HepG2 (cell line): Measurements from ENCODE around the gene LIPC. TPM values are rescaled to one million over a fixed set of nuclear protein-coding genes. Genes with fewer than 3 reads are reported as not detected.

ENCODE experiments used
- ATAC-seq: fragments of 200-7000 bp; cut with Tn5 transposase; 3 replicates; pipeline ENCODE4 v1.9.1; 2020; ENCODE audit warnings: mild to moderate bottlenecking, moderate library complexity
- BruUV-seq: library from RNA; stranded (reverse); fragments of 400-500 nt; replicated peaks from 2 replicates; lab custom pipeline; 2021; lab: Mats Ljungman, UMichigan
- CTCF ChIA-PET: fragments of 300-600 bp; formaldehyde crosslinking; extraction: SDS; loops from one replicate; lab custom pipeline; 2021; ENCODE audit warnings: low total read pairs, inconsistent platforms, low intra/inter-chr PET ratio; lab: Yijun Ruan, JAX
- POLR2A ChIA-PET: fragments of 350-600 bp; sonication (Branson Sonifier 250); formaldehyde crosslinking; loops from one replicate; lab custom pipeline; 2020; ENCODE audit warnings: antibody characterized with exemption, inconsistent platforms; lab: Yijun Ruan, JAX
- DNase-seq: peaks from one replicate; pipeline ENCODE4 v3.0.0-alpha.2; 2015; ENCODE audit warnings: low spot score
- FAIRE-seq: peaks from 3 replicates; lab custom pipeline; 2011; peaks lifted over from hg19 to GRCh38; lab: Jason Lieb, UNC
- H2AFZ ChIP-seq: one replicate; pipeline ENCODE4 v1.6.1; 2011; ENCODE audit warnings: low read length, inconsistent platforms
- H3K27ac ChIP-seq: fragments of 300-600 bp; 3 replicates; pipeline ENCODE4 v1.8.0; 2011; ENCODE audit warnings: mixed run types, mild to moderate bottlenecking, mixed read lengths, low read length, inconsistent platforms; ENCODE audit not compliant: insufficient read depth; ENCODE audit errors: extremely low read length
- H3K27me3 ChIP-seq, 2 experiments: fragments of 200-600 bp in 1 of 2; 2 replicates in 1 of 2; 3 replicates in 1 of 2; pipeline versions ENCODE4 v1.6.0 to v1.8.0; 2011; ENCODE audit warnings: low read length in 2 of 2, mild to moderate bottlenecking in 2 of 2, moderate library complexity in 2 of 2, inconsistent platforms in 1 of 2; ENCODE audit not compliant: insufficient read depth in 2 of 2, control insufficient read depth in 1 of 2
- H3K36me3 ChIP-seq, 2 experiments: fragments of 200-600 bp in 1 of 2; replicated peaks in 1 of 2; 2 replicates in 1 of 2; 3 replicates in 1 of 2; pipeline versions ENCODE4 v1.5.1 to v1.8.0; 2011; ENCODE audit warnings: low read length in 2 of 2, inconsistent platforms in 1 of 2; ENCODE audit not compliant: insufficient read depth in 2 of 2, control insufficient read depth in 1 of 2
- H3K4me1 ChIP-seq: 2 replicates; pipeline ENCODE4 v1.5.1; 2012; ENCODE audit warnings: low read length, inconsistent platforms; ENCODE audit not compliant: insufficient read depth
- H3K4me2 ChIP-seq: 2 replicates; pipeline ENCODE4 v1.6.0; 2011; ENCODE audit warnings: low read depth, low read length, inconsistent platforms
- H3K4me3 ChIP-seq, 3 experiments: fragments of 200-600 bp in 1 of 3; sonication (generic), shearing (Covaris generic) in 1 of 3; replicated peaks in 1 of 3; 2 replicates each; pipeline ENCODE4 v1.5.1; 2011 to 2016; ENCODE audit warnings: low read length in 3 of 3, inconsistent platforms in 2 of 3, low read depth in 2 of 3, mild to moderate bottlenecking in 2 of 3, control low read depth in 1 of 3, mixed read lengths in 1 of 3; ENCODE audit not compliant: insufficient read depth in 1 of 3
- H3K79me2 ChIP-seq: one replicate; pipeline ENCODE4 v1.6.1; 2011; ENCODE audit warnings: low read length, inconsistent platforms; ENCODE audit not compliant: insufficient read depth
- H3K9ac ChIP-seq: 2 replicates; pipeline ENCODE4 v1.6.0; 2011; ENCODE audit warnings: mild to moderate bottlenecking, low read depth, low read length, inconsistent platforms; ENCODE audit not compliant: insufficient read depth
- H3K9me3 ChIP-seq: 2 replicates; pipeline ENCODE4 v1.5.1; 2012; ENCODE audit warnings: mild to moderate bottlenecking, low read length
- H4K20me1 ChIP-seq: 2 replicates; pipeline ENCODE4 v1.6.0; 2011; ENCODE audit warnings: inconsistent platforms, mild to moderate bottlenecking, low read length, moderate library complexity; ENCODE audit not compliant: insufficient read depth
- ARNT2 ChIP-seq: sonication (generic); formaldehyde crosslinking; IDR thresholded peaks from 2 replicates; pipeline ENCODE4 v1.8.0; 2022; ENCODE audit warnings: mild to moderate bottlenecking, low read depth, missing genetic modification reagents, moderate library complexity
- CREB1 ChIP-seq, 2 experiments: fragments of 450-650 bp in 1 of 2; IDR thresholded peaks; 2 replicates each; pipeline ENCODE4 v1.6.1; 2016 to 2017; ENCODE audit warnings: control low read depth in 1 of 2, mild to moderate bottlenecking in 1 of 2, missing compliant biosample characterization in 1 of 2, missing genetic modification characterization in 1 of 2
- FOXA1 ChIP-seq, 2 experiments: fragments of 450-650 bp in 1 of 2; sonication (generic) in 1 of 2; formaldehyde crosslinking in 1 of 2; IDR thresholded peaks; 2 replicates each; pipeline versions ENCODE4 v1.4.0 to v1.6.1; 2016 to 2020; ENCODE audit warnings: missing genetic modification reagents in 1 of 2
- ISX ChIP-seq: sonication (generic); formaldehyde crosslinking; conservative IDR thresholded peaks from 2 replicates; pipeline ENCODE4 v1.5.0; 2020; ENCODE audit warnings: missing genetic modification reagents
- NFE2 ChIP-seq: sonication (generic); formaldehyde crosslinking; IDR thresholded peaks from 2 replicates; pipeline ENCODE4 v1.4.0; 2020; ENCODE audit warnings: missing genetic modification reagents
- NFE2L1 ChIP-seq: sonication (generic); formaldehyde crosslinking; IDR thresholded peaks from 2 replicates; pipeline ENCODE4 v1.4.0; 2020; ENCODE audit warnings: missing genetic modification reagents, mild to moderate bottlenecking, borderline replicate concordance
- NR1H2 ChIP-seq: sonication (generic); formaldehyde crosslinking; IDR thresholded peaks from 2 replicates; pipeline ENCODE4 v1.8.1; 2022; ENCODE audit warnings: low read depth, missing genetic modification reagents, borderline replicate concordance
- RARA ChIP-seq: IDR thresholded peaks from 2 replicates; pipeline ENCODE4 v1.6.1; 2016; ENCODE audit warnings: missing genetic modification reagents, missing compliant biosample characterization
- REST ChIP-seq, 2 experiments: IDR thresholded peaks; 2 replicates each; pipeline ENCODE4 v1.6.1; 2011 to 2012; ENCODE audit warnings: low read length in 2 of 2, borderline replicate concordance in 1 of 2, low read depth in 1 of 2, mild to moderate bottlenecking in 1 of 2, moderate library complexity in 1 of 2
- THAP11 ChIP-seq: IDR thresholded peaks from 2 replicates; pipeline ENCODE4 v1.6.1; 2016; ENCODE audit warnings: missing biosample characterization, missing genetic modification reagents
- ZFP90 ChIP-seq: sonication (generic); formaldehyde crosslinking; IDR thresholded peaks from 2 replicates; pipeline ENCODE4 v1.8.0; 2022; ENCODE audit warnings: missing genetic modification reagents, mild to moderate bottlenecking, inconsistent platforms, borderline replicate concordance
- ZNF136 ChIP-seq: sonication (generic); formaldehyde crosslinking; IDR thresholded peaks from 2 replicates; pipeline ENCODE4 v1.8.1; 2022; ENCODE audit warnings: low read depth, mild to moderate bottlenecking, moderate library complexity, missing genetic modification reagents
- ZNF282 ChIP-seq: fragments of 450-650 bp; IDR thresholded peaks from 2 replicates; pipeline ENCODE4 v1.6.1; 2018; ENCODE audit not compliant: partially characterized antibody
- ZNF446 ChIP-seq: sonication (generic); formaldehyde crosslinking; IDR thresholded peaks from 2 replicates; pipeline ENCODE4 v1.5.0; 2020; ENCODE audit warnings: mild to moderate bottlenecking, missing genetic modification reagents
- ZNF547 ChIP-seq: sonication (generic); formaldehyde crosslinking; IDR thresholded peaks from 2 replicates; pipeline ENCODE4 v1.5.1; 2020; ENCODE audit warnings: mild to moderate bottlenecking, missing genetic modification reagents
- ZNF572 ChIP-seq: sonication (generic); formaldehyde crosslinking; IDR thresholded peaks from 2 replicates; pipeline ENCODE4 v1.5.1; 2020; ENCODE audit warnings: mild to moderate bottlenecking, missing genetic modification reagents
- WGBS: methylation state at CpG from one replicate; pipeline ENCODE4 v1.1.6; 2017; ENCODE audit warnings: low lambda C conversion rate; 5-methylcytosine and 5-hydroxymethylcytosine counted together
- in situ Hi-C: cut with HindIII; loops from 2 replicates; pipeline ENCODE4 v1.10.0; 2017; ENCODE audit warnings: low pct_unique_long_range_greater_than_20kb; ENCODE audit not compliant: extremely low pct_ligation_motif_present
- intact Hi-C: fragments of 100-400 bp; cut with micrococcal nuclease; formaldehyde crosslinking; loops from one replicate; pipeline ENCODE4 v1.10.0; 2022; ENCODE audit not compliant: unreplicated experiment
- polyA plus RNA-seq, 8 experiments: library from polyadenylated mRNA; depleted of rRNA in 3 of 8; stranded (reverse) in 7 of 8; unstranded in 1 of 8; fragments of >200 nt; fragmentation: Illumina TruSeq in 4 of 8; extraction: Trizol in 4 of 8; gene quantifications; 2 replicates each; pipeline versions ENCODE4 v1.2.1 to v1.2.3, GENCODE V29; 2011 to 2016; ENCODE audit warnings: low read depth in 4 of 8, missing spikeins in 1 of 8, mixed read lengths in 1 of 8; ENCODE audit not compliant: insufficient read depth in 1 of 8
- total RNA-seq, 5 experiments: library from RNA; depleted of rRNA; stranded (reverse); fragments of >200 nt; fragmentation: Illumina TruSeq; extraction: Trizol; gene quantifications; 2 replicates each; pipeline ENCODE4 v1.2.3, GENCODE V29; 2016; ENCODE audit warnings: low read depth in 1 of 5
- TF ChIP-seq, protein P1 (sequence below): IDR thresholded peaks from 2 replicates; pipeline ENCODE4 v1.6.1; 2012; ENCODE audit warnings: low read length, improper control_type of control experiment

LIPC gene
- total and polyA plus RNA-seq, 2 of the 13 experiments (the other 11 are each of a cell fraction or from before 2014, with no cell fraction given): 26.0 to 38.0 TPM

- TF ChIP-seq FOXA1 (IDR thresholded peaks at IDR 0.05) (no peak), FOXA1 (CRISPR knock-in tag; IDR thresholded peaks at IDR 0.05) (no peak), NFE2 (no peak), ZNF282 (no peak), ISX (no peak), CREB1 (IDR thresholded peaks at IDR 0.05) (no peak), CREB1 (CRISPR knock-in tag; IDR thresholded peaks at IDR 0.05) (no peak), ARNT2 (CRISPR knock-in tag) (no peak), ZFP90 (CRISPR knock-in tag) (no peak), ZNF572 (CRISPR knock-in tag) (no peak), NFE2L1 (CRISPR knock-in tag) (no peak)
Observed at GRCh38 chr15:58504674-58505234, 73.0 kb downstream of the LIPC start (continued).

DNA sequence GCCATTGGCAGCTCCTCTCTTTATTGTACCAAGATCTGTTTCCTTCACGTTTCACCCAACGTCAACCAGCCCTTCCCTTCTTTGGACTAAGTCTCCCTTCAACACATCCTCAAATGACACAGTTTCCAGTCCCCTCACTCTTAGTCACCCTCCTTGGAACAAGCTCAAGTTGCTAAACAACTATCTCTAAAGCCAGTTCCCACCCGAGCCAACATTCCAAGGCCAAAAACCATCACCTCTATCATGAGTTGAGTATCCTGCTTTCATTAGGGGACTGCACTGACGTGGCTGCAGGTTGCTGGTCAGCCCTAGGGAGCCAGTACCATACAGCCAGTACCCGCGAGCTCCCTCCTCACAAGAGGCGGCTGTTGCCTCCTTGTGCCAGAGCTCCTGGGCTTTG, 73.8 kb downstream of the LIPC start:
- WGBS: 95% methylated on average over 7 of the region's 7 CpGs
- no peak for TF ChIP-seq ZNF446
- TF ChIP-seq ZNF136: no peak
- no peak for TF ChIP-seq RARA (CRISPR knock-in tag)
- TF ChIP-seq, protein P1, sequence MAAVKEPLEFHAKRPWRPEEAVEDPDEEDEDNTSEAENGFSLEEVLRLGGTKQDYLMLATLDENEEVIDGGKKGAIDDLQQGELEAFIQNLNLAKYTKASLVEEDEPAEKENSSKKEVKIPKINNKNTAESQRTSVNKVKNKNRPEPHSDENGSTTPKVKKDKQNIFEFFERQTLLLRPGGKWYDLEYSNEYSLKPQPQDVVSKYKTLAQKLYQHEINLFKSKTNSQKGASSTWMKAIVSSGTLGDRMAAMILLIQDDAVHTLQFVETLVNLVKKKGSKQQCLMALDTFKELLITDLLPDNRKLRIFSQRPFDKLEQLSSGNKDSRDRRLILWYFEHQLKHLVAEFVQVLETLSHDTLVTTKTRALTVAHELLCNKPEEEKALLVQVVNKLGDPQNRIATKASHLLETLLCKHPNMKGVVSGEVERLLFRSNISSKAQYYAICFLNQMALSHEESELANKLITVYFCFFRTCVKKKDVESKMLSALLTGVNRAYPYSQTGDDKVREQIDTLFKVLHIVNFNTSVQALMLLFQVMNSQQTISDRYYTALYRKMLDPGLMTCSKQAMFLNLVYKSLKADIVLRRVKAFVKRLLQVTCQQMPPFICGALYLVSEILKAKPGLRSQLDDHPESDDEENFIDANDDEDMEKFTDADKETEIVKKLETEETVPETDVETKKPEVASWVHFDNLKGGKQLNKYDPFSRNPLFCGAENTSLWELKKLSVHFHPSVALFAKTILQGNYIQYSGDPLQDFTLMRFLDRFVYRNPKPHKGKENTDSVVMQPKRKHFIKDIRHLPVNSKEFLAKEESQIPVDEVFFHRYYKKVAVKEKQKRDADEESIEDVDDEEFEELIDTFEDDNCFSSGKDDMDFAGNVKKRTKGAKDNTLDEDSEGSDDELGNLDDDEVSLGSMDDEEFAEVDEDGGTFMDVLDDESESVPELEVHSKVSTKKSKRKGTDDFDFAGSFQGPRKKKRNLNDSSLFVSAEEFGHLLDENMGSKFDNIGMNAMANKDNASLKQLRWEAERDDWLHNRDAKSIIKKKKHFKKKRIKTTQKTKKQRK: no peak
- TF ChIP-seq ZNF547 (CRISPR knock-in tag): no peak
- TF ChIP-seq THAP11 (CRISPR knock-in tag): no peak
- no peak for TF ChIP-seq REST (IDR thresholded peaks at IDR 0.05; ENCODE audit: borderline replicate concordance in 1 of 2, low read depth in 1 of 2, low read length in 2 of 2)
- no peak for TF ChIP-seq NR1H2 (CRISPR knock-in tag)

More for the DNA sequence above, 73.8 kb downstream of the LIPC start:
- Histone ChIP-seq H3K27ac (no peak overlapping the region), H3K79me2 (no peaks in the 10 kb centered on the region), H2AFZ (no peak overlapping the region), H3K4me1 (no peaks in the 10 kb centered on the region), H3K4me3 (no peak overlapping the region), H3K36me3 (no peaks in the 10 kb centered on the region), H3K4me2 (no peak overlapping the region), H3K27me3 (no peaks in the 10 kb centered on the region), H3K9ac (no peak overlapping the region), H4K20me1 (no peaks in the 10 kb centered on the region), H3K9me3 (no peaks in the 10 kb centered on the region)
- FAIRE-seq (no peak), DNase-seq (no peak), ATAC-seq (no peak)
- POLR2A ChIA-PET: no interaction called here
- no TSS peak for BruUV-seq
- intact Hi-C loops: no loop called here
- CTCF ChIA-PET: no interaction called here
- in situ Hi-C loops: no loop called here
